VCaP (cell line): ENCODE data around the gene PRR4.

ENCODE experiments used
- H3K27ac ChIP-seq: fragments of 450-650 bp; 2 replicates; pipeline ENCODE4 v1.5.1; 2017
- CTCF ChIP-seq: fragments of 450-650 bp; conservative IDR thresholded peaks from 2 replicates; pipeline ENCODE4 v1.5.1; 2017; ENCODE audit warnings: mild to moderate bottlenecking, moderate library complexity

Gene PRR4

GRCh38 chr12:10802587-10802986 lies 46.7 kb downstream of the PRR4 start, which contains the start of gene TAS2R7:
Gene TAS2R7, minus strand, starts transcription at chr12:10802627. Its CDS starts 57 bp downstream, at chr12:10802570.
- TF ChIP-seq CTCF = no peak
- no peak within 1 kb of the TSS for H3K27ac ChIP-seq

- TF ChIP-seq CTCF = no peak
- H3K27ac ChIP-seq = no peak overlapping the region
These were observed 47.5 kb downstream of the PRR4 start for GRCh38 chr12:10801741-10802140.
